Stomach (tissue), 9 donors: ENCODE data around the gene SCTR. TPM values are rescaled to one million over a fixed set of nuclear protein-coding genes. Genes with fewer than 3 reads are reported as not detected.

Source experiments
- DNase-seq, 2 donors: peaks; one replicate each; pipeline versions ENCODE4 v3.0.0 to v3.0.0-alpha.2; 2013 to 2019
- H3K27ac ChIP-seq, 5 donors: fragments of 200-600 bp in 4 of 5; sonication (generic) in 4 of 5; one replicate each; pipeline ENCODE4 v1.5.1; 2013 to 2019; ENCODE audit warnings: mild to moderate bottlenecking in 1 of 5, moderate library complexity in 1 of 5
- H3K27me3 ChIP-seq, 3 donors: fragments of 200-600 bp; sonication (generic); one replicate each; pipeline ENCODE4 v1.5.1; 2017 to 2019; ENCODE audit warnings: mixed run types in 1 of 3
- H3K36me3 ChIP-seq, 4 donors: fragments of 200-600 bp; sonication (generic); 1 replicate in 3 of 4; 2 replicates in 1 of 4; pipeline ENCODE4 v1.5.1; 2016 to 2019
- H3K4me1 ChIP-seq, 4 donors: fragments of 200-600 bp; sonication (generic); one replicate each; pipeline ENCODE4 v1.5.1; 2016 to 2019
- H3K4me3 ChIP-seq, 4 donors: fragments of 200-600 bp; sonication (generic) in 3 of 4; one replicate each; pipeline ENCODE4 v1.5.1; 2016 to 2019; ENCODE audit warnings: mild to moderate bottlenecking in 1 of 4
- H3K9me3 ChIP-seq, 4 donors: fragments of 200-600 bp; sonication (generic); one replicate each; pipeline ENCODE4 v1.5.1; 2016 to 2019
- CTCF ChIP-seq, 7 experiments: fragments of 450-650 bp in 4 of 7; fragments of 200-600 bp in 3 of 7; sonication (generic) in 3 of 7; IDR thresholded peaks; one replicate each; pipeline ENCODE4 v1.5.1; 2016 to 2019; ENCODE audit warnings: antibody characterized with exemption in 7 of 7, control low read depth in 2 of 7, mild to moderate bottlenecking in 1 of 7
- EP300 ChIP-seq: sonication (generic); formaldehyde crosslinking; IDR thresholded peaks from one replicate; pipeline ENCODE4 v1.6.1; 2017; ENCODE audit warnings: antibody characterized with exemption
- POLR2A ChIP-seq, 4 donors: fragments of 450-650 bp; IDR thresholded peaks; one replicate each; pipeline ENCODE4 v1.6.1; 2016; ENCODE audit warnings: antibody characterized with exemption in 4 of 4, control low read depth in 2 of 4, mild to moderate bottlenecking in 1 of 4, moderate library complexity in 1 of 4
- POLR2AphosphoS5 ChIP-seq, 3 donors: sonication (generic); formaldehyde crosslinking; IDR thresholded peaks; one replicate each; pipeline ENCODE4 v1.6.1; 2016; ENCODE audit warnings: antibody characterized with exemption in 3 of 3
- WGBS, 5 donors: extraction: QIAGEN DNeasy Blood & Tissue Kit in 3 of 5; methylation state at CpG; one replicate each; pipeline versions ENCODE4 v1.1.5 to v1.1.7; 2013 to 2018; 5-methylcytosine and 5-hydroxymethylcytosine counted together
- intact Hi-C: fragments of 100-400 bp; cut with DNase I; formaldehyde crosslinking; loops from one replicate; pipeline ENCODE4 v1.15.1; 2023; ENCODE audit warnings: low total_unique reads
- polyA plus RNA-seq, 3 donors: library from polyadenylated mRNA; stranded (reverse); fragments of 200-250 nt; gene quantifications; one replicate each; pipeline ENCODE4 v1.2.3, GENCODE V29; 2013
- total RNA-seq, 5 donors: library from RNA; depleted of rRNA; stranded (reverse); fragments of >200 nt; gene quantifications; one replicate each; pipeline versions ENCODE4 v1.1.0 to v1.2.3, GENCODE V29; 2014 to 2016
- donor health status: healthy with polysubstance abuse.
- donor health status: Bipolar disorder and iron deficiency.
- donor health status: healthy.

SCTR gene
- total and polyA plus RNA-seq, 8 donors, result 0.18 to 8.6 (median 4.1) TPM; not detected in 2

- Histone ChIP-seq H3K36me3 (no peaks in the 10 kb centered on the region), H3K4me3 (no peak overlapping the region), H3K9me3 (no peaks in the 10 kb centered on the region), H3K27ac (peak overlapping the region; percentile 33 to 79 (median 69)), H3K27me3 (no peaks in the 10 kb centered on the region), H3K4me1 (peaks cover 40 to 71% (median 59%) of the 10 kb centered on the region in 4 donors)
- DNase-seq, result peak in 1 of 2 donors; percentile 57
- TF ChIP-seq POLR2AphosphoS5 (IDR thresholded peaks at IDR 0.05) (no peak), POLR2A (IDR thresholded peaks at IDR 0.05) (no peak), EP300 (no peak), CTCF (IDR thresholded peaks at IDR 0.05) (no peak)
- WGBS, 5 donors, result 70 to 84% (median 73%) methylated on average over 10 of the region's 10 CpGs
- intact Hi-C loops, result no loop called here
Measured at GRCh38 chr2:119489232-119489952, 34.9 kb downstream of the SCTR start.

GRCh38 chr2:119488245-119489214 is 35.8 kb downstream of the SCTR start:
- TF ChIP-seq CTCF (IDR thresholded peaks at IDR 0.05) (no peak), POLR2AphosphoS5 (IDR thresholded peaks at IDR 0.05) (no peak), POLR2A (IDR thresholded peaks at IDR 0.05) (no peak), EP300 (no peak)
- peaks cover 40 to 74% (median 59%) of the 10 kb centered on the region in 4 donors for H3K4me1 ChIP-seq
- WGBS, 5 donors, result 57 to 74% (median 69%) methylated on average over 15 to 24 of the region's 24 CpGs
- H3K36me3 ChIP-seq, result no peaks in the 10 kb centered on the region
- peak overlapping the region; percentile 64 to 79 (median 69) for H3K27ac ChIP-seq
- intact Hi-C loops, result no loop called here
- DNase-seq, result peak in 1 of 2 donors; percentile 71
- H3K4me3 ChIP-seq, result no peak overlapping the region
- H3K27me3 ChIP-seq, result no peaks in the 10 kb centered on the region
- H3K9me3 ChIP-seq, result no peaks in the 10 kb centered on the region

- H3K9me3 ChIP-seq, result no peaks in the 10 kb centered on the region
- H3K4me1 ChIP-seq, result peaks cover 45 to 81% (median 65%) of the 10 kb centered on the region in 4 donors
- intact Hi-C loops, result no loop called here
- H3K4me3 ChIP-seq, result no peak overlapping the region
- no peaks in the 10 kb centered on the region for H3K36me3 ChIP-seq
- TF ChIP-seq POLR2AphosphoS5 (IDR thresholded peaks at IDR 0.05) (peak in 1 of 3 donors; percentile 26), POLR2A (IDR thresholded peaks at IDR 0.05) (no peak)
- no peaks in the 10 kb centered on the region for H3K27me3 ChIP-seq
- peak; percentile 83 to 93 for DNase-seq
- H3K27ac ChIP-seq, result peak overlapping the region; percentile 64 to 79 (median 69)
- 11 to 39% (median 20%) methylated on average over 9 of the region's 9 CpGs for WGBS, 5 donors
Measured at GRCh38 chr2:119487434-119488244, 36.6 kb downstream of the SCTR start.

- 24 to 41% (median 29%) methylated on average over 6 to 7 of the region's 7 CpGs for WGBS, 5 donors
- H3K9me3 ChIP-seq, result no peaks in the 10 kb centered on the region
- peaks cover 46 to 81% (median 65%) of the 10 kb centered on the region in 4 donors for H3K4me1 ChIP-seq
- H3K27me3 ChIP-seq, result no peaks in the 10 kb centered on the region
- TF ChIP-seq POLR2A (IDR thresholded peaks at IDR 0.05) (no peak), CTCF (IDR thresholded peaks at IDR 0.05) (no peak), EP300 (no peak), POLR2AphosphoS5 (IDR thresholded peaks at IDR 0.05) (no peak)
- H3K27ac ChIP-seq, result peak overlapping the region; percentile 64 to 81 (median 73)
- H3K4me3 ChIP-seq, result no peak overlapping the region
- H3K36me3 ChIP-seq, result no peaks in the 10 kb centered on the region
- intact Hi-C loops, result no loop called here
- DNase-seq, result no peak
Measured at GRCh38 chr2:119486886-119487285, 37.4 kb downstream of the SCTR start.
